ENCODE data around the gene CEMIP2.

DNA sequence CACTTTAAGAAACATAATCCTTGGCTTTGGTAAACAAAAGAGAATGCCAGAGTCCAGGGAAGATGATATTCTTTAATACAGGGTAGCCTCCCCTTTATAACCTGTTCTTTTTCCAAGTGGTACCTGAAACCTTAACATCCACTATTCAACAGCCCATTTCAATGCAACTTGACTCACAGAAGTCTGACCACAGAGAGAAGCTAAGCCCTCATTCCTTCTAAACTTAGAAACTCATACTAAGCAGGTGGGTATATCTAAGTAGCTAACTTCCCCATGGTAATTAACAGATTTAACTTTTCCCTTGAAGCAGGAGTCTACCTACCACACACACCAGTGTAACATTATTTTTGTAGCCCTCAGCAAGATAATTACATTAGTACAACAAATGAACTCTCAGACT lies 91.9 kb downstream of the CEMIP2 start:
- TF ChIP-seq, protein P1, sequence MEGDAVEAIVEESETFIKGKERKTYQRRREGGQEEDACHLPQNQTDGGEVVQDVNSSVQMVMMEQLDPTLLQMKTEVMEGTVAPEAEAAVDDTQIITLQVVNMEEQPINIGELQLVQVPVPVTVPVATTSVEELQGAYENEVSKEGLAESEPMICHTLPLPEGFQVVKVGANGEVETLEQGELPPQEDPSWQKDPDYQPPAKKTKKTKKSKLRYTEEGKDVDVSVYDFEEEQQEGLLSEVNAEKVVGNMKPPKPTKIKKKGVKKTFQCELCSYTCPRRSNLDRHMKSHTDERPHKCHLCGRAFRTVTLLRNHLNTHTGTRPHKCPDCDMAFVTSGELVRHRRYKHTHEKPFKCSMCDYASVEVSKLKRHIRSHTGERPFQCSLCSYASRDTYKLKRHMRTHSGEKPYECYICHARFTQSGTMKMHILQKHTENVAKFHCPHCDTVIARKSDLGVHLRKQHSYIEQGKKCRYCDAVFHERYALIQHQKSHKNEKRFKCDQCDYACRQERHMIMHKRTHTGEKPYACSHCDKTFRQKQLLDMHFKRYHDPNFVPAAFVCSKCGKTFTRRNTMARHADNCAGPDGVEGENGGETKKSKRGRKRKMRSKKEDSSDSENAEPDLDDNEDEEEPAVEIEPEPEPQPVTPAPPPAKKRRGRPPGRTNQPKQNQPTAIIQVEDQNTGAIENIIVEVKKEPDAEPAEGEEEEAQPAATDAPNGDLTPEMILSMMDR (IDR thresholded peaks at IDR 0.05; ENCODE audit: low read depth, low read length, missing input control): no peak
- TF ChIP-seq, protein P2, sequence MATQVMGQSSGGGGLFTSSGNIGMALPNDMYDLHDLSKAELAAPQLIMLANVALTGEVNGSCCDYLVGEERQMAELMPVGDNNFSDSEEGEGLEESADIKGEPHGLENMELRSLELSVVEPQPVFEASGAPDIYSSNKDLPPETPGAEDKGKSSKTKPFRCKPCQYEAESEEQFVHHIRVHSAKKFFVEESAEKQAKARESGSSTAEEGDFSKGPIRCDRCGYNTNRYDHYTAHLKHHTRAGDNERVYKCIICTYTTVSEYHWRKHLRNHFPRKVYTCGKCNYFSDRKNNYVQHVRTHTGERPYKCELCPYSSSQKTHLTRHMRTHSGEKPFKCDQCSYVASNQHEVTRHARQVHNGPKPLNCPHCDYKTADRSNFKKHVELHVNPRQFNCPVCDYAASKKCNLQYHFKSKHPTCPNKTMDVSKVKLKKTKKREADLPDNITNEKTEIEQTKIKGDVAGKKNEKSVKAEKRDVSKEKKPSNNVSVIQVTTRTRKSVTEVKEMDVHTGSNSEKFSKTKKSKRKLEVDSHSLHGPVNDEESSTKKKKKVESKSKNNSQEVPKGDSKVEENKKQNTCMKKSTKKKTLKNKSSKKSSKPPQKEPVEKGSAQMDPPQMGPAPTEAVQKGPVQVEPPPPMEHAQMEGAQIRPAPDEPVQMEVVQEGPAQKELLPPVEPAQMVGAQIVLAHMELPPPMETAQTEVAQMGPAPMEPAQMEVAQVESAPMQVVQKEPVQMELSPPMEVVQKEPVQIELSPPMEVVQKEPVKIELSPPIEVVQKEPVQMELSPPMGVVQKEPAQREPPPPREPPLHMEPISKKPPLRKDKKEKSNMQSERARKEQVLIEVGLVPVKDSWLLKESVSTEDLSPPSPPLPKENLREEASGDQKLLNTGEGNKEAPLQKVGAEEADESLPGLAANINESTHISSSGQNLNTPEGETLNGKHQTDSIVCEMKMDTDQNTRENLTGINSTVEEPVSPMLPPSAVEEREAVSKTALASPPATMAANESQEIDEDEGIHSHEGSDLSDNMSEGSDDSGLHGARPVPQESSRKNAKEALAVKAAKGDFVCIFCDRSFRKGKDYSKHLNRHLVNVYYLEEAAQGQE (IDR thresholded peaks at IDR 0.05): no peak
- TF ChIP-seq TAF1 (conservative IDR thresholded peaks at IDR 0.05) (no peak), SP1 (IDR thresholded peaks at IDR 0.05) (no peak), RAD21 (IDR thresholded peaks at IDR 0.05) (no peak), YY1 (IDR thresholded peaks at IDR 0.05) (no peak), JUND (IDR thresholded peaks at IDR 0.05) (no peak)
- TF ChIP-seq, protein P3, sequence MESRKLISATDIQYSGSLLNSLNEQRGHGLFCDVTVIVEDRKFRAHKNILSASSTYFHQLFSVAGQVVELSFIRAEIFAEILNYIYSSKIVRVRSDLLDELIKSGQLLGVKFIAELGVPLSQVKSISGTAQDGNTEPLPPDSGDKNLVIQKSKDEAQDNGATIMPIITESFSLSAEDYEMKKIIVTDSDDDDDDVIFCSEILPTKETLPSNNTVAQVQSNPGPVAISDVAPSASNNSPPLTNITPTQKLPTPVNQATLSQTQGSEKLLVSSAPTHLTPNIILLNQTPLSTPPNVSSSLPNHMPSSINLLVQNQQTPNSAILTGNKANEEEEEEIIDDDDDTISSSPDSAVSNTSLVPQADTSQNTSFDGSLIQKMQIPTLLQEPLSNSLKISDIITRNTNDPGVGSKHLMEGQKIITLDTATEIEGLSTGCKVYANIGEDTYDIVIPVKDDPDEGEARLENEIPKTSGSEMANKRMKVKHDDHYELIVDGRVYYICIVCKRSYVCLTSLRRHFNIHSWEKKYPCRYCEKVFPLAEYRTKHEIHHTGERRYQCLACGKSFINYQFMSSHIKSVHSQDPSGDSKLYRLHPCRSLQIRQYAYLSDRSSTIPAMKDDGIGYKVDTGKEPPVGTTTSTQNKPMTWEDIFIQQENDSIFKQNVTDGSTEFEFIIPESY (IDR thresholded peaks at IDR 0.05): no peak

Data from liver (tissue), 3 donors.